ENCODE data around the gene MYOG.

DNA sequence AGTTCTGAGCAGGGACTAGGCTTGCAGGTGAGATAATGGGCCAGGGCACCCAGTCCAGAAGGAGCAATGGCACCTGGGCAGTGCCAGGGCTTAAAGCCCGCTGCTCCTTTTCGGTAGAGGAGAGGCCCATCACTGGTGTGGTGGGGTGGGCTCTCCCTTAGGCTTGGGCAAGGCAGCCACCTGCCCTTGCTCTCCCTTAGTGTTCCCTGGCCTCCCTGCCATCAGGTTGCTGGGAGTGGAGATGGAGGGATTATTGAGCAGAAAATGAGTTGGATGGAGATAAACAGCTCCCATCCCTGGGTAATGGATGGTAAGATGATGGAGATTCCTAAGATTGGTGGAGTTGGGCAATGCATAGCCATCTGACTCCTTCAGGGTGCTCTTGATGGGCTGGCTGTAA is 7.9 kb downstream of the MYOG start:
- TF ChIP-seq, protein P1, sequence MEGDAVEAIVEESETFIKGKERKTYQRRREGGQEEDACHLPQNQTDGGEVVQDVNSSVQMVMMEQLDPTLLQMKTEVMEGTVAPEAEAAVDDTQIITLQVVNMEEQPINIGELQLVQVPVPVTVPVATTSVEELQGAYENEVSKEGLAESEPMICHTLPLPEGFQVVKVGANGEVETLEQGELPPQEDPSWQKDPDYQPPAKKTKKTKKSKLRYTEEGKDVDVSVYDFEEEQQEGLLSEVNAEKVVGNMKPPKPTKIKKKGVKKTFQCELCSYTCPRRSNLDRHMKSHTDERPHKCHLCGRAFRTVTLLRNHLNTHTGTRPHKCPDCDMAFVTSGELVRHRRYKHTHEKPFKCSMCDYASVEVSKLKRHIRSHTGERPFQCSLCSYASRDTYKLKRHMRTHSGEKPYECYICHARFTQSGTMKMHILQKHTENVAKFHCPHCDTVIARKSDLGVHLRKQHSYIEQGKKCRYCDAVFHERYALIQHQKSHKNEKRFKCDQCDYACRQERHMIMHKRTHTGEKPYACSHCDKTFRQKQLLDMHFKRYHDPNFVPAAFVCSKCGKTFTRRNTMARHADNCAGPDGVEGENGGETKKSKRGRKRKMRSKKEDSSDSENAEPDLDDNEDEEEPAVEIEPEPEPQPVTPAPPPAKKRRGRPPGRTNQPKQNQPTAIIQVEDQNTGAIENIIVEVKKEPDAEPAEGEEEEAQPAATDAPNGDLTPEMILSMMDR (conservative IDR thresholded peaks at IDR 0.05; ENCODE audit: low read length), result no peak
- no peak for TF ChIP-seq EZH2phosphoT487 (IDR thresholded peaks at IDR 0.05; ENCODE audit: borderline replicate concordance)
